RPMI7951 (cell line): ENCODE data around the gene EMC9. TPM values are rescaled to one million over a fixed set of nuclear protein-coding genes. Genes with fewer than 3 reads are reported as not detected.
A peak's percentile ranks its signal among the peaks of the same experiment; 100 is the strongest.

Source experiments
- DNase-seq: peaks from one replicate; pipeline ENCODE4 v3.0.0-alpha.2; 2012; ENCODE audit warnings: low read depth
- total RNA-seq: library from RNA; depleted of rRNA; stranded (reverse); fragments of >200 nt; shearing (Covaris generic); gene quantifications from 2 replicates; pipeline ENCODE4 v1.2.3, GENCODE V29; 2014

The EMC9 gene
- total RNA-seq, 1 experiment from 2014 or later = 25.8 TPM

GRCh38 chr14:24149302-24149969 lies 8.0 kb upstream of the EMC9 start:
- no peak for DNase-seq

GRCh38 chr14:24147761-24148428 lies 6.5 kb upstream of the EMC9 start:
- DNase-seq = no peak

- DNase-seq = peak; percentile 98
These were observed 5.8 kb upstream of the EMC9 start, which contains the start of gene RNF31 for GRCh38 chr14:24146978-24147760. RNF31 (plus strand) TSS chr14:24147498; CDS start chr14:24147699, 201 bp downstream.

- DNase-seq = peak; percentile 97
These were observed 5.1 kb upstream of the EMC9 start, which contains the start of gene PSME2 for GRCh38 chr14:24146453-24146977. PSME2 (minus strand) TSS chr14:24146610; CDS start chr14:24146581, 29 bp downstream.

GRCh38 chr14:24145690-24146452 lies 4.5 kb upstream of the EMC9 start:
- DNase-seq = no peak

- no peak for DNase-seq
These were observed 3.8 kb upstream of the EMC9 start for GRCh38 chr14:24145219-24145618.

GRCh38 chr14:24144451-24144850 lies 3.1 kb upstream of the EMC9 start:
- DNase-seq = no peak

- peak; percentile 19 for DNase-seq
These were observed 2.1 kb upstream of the EMC9 start for GRCh38 chr14:24143511-24143910.

GRCh38 chr14:24139272-24139934 lies 2.0 kb downstream of the EMC9 start:
- no peak for DNase-seq

- no peak for DNase-seq
These were observed 2.8 kb downstream of the EMC9 start for GRCh38 chr14:24138396-24139271.

- DNase-seq = no peak
These were observed 3.6 kb downstream of the EMC9 start for GRCh38 chr14:24137529-24138395.

GRCh38 chr14:24136684-24137528 lies 4.5 kb downstream of the EMC9 start:
- DNase-seq = no peak

- DNase-seq = peak; percentile 84
These were observed 5.3 kb downstream of the EMC9 start, which contains the start of gene PSME1 for GRCh38 chr14:24135834-24136683. PSME1 (plus strand) TSS chr14:24136194; CDS start chr14:24136263, 69 bp downstream.

GRCh38 chr14:24135584-24135833 lies 5.9 kb downstream of the EMC9 start:
- DNase-seq = no peak

- no peak for DNase-seq
These were observed 7.7 kb downstream of the EMC9 start for GRCh38 chr14:24133735-24134134.

GRCh38 chr14:24132976-24133375 lies 8.4 kb downstream of the EMC9 start:
- DNase-seq = no peak

GRCh38 chr14:24132061-24132685 lies 9.2 kb downstream of the EMC9 start:
- no peak for DNase-seq
